Spinal cord (tissue), 10 donors: ENCODE results near the gene AFF3. TPM values are rescaled to one million over a fixed set of nuclear protein-coding genes. Genes with fewer than 3 reads are reported as not detected.

ENCODE experiments used
- DNase-seq, 6 donors: peaks; one replicate each; pipeline versions ENCODE4 v3.0.0 to v3.0.0-alpha.2; 2013 to 2015; ENCODE audit warnings: low spot score in 6 of 6, low read depth in 4 of 6
- H3K27ac ChIP-seq: one replicate; pipeline ENCODE4 v1.5.1; 2013; ENCODE audit warnings: low read depth, low read length, control low read depth
- H3K27me3 ChIP-seq: one replicate; pipeline ENCODE4 v1.6.1; 2013; ENCODE audit warnings: low read length; ENCODE audit not compliant: control insufficient read depth, insufficient read depth
- H3K36me3 ChIP-seq: one replicate; pipeline ENCODE4 v1.6.1; 2013; ENCODE audit warnings: low read length; ENCODE audit not compliant: control insufficient read depth, insufficient read depth
- H3K4me1 ChIP-seq: one replicate; pipeline ENCODE4 v1.6.1; 2013; ENCODE audit warnings: low read length; ENCODE audit not compliant: control insufficient read depth, insufficient read depth
- H3K4me3 ChIP-seq: one replicate; pipeline ENCODE4 v1.5.1; 2013; ENCODE audit warnings: low read depth, low read length, control low read depth
- H3K9me3 ChIP-seq: one replicate; pipeline ENCODE4 v1.6.1; 2013; ENCODE audit warnings: low read length; ENCODE audit not compliant: control insufficient read depth, insufficient read depth
- WGBS: methylation state at CpG from one replicate; pipeline ENCODE4 v1.1.5; 2013; ENCODE audit warnings: missing lambda C conversion rate; ENCODE audit not compliant: insufficient coverage; 5-methylcytosine and 5-hydroxymethylcytosine counted together
- polyA plus RNA-seq, 2 donors: library from polyadenylated mRNA; unstranded; fragments of 120-200 nt; gene quantifications; one replicate each; pipeline ENCODE4 v1.2.1, GENCODE V29; 2013; ENCODE audit not compliant: insufficient read length in 2 of 2
- total RNA-seq, 2 donors: library from RNA; depleted of rRNA in 1 of 2; stranded (reverse); fragments of 120-200 nt in 1 of 2; fragments of >200 nt in 1 of 2; gene quantifications; one replicate each; pipeline versions ENCODE4 v1.2.3 to v1.2.4, GENCODE V29; 2013 to 2014
- donor health status: healthy.

AFF3 gene
- total and polyA plus RNA-seq, 4 donors: 31.5 to 44.6 (median 42.4) TPM

- no CpG with 5 or more reads among the region's 5 CpGs for WGBS
- Histone ChIP-seq H3K9me3 (no peaks in the 10 kb centered on the region), H3K4me1 (peaks cover 14% of the 10 kb centered on the region)
Measured at GRCh38 chr2:99899058-99899855, 243.1 kb downstream of the AFF3 start.

DNA sequence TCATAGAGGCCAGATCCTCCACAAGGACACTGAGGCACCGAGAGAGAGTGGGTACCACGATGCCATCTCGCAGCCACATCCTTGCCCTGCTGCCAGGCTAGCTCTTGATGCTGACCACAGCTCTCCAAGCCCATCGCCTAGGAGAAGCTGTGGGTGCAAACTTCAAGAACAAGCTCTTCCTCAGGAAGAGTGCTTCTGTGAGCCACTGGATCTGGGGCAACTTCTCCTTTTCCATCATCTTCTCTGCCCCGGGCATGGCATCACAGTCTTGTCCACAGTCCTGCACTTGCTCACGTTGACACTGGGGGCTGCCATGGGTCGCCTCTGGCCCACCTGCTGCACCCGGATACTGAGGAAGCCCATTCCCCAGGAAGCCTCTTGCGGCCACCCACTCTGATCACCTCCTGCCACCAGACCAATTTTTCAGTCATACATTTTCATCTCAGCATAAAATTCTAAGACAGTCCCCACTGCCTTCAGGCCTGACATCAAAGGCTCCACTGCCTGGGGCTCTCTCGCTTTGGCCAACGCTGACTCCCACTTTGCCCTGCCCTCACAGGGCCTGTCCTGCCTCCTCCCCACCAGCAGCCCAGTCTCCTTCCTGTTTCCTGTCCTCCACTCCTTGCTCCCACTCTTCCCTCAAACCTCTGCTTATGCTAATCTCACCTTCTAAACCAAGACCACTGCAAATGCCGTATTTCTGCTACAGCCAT, 243.9 kb downstream of the AFF3 start:
- no peaks in the 10 kb centered on the region for H3K27me3 ChIP-seq
- H3K4me1 ChIP-seq: peaks cover 14% of the 10 kb centered on the region
- no peaks in the 10 kb centered on the region for H3K36me3 ChIP-seq
- 97% methylated on average over 10 of the region's 12 CpGs for WGBS
- H3K27ac ChIP-seq: no peak overlapping the region
- no peaks in the 10 kb centered on the region for H3K9me3 ChIP-seq
- DNase-seq: no peak
- no peak overlapping the region for H3K4me3 ChIP-seq

More at GRCh38 chr2:99899058-99899855, 243.1 kb downstream of the AFF3 start:
- Histone ChIP-seq H3K36me3 (no peaks in the 10 kb centered on the region), H3K27me3 (no peaks in the 10 kb centered on the region), H3K4me3 (no peak overlapping the region), H3K27ac (peak overlapping the region; percentile 41)
- DNase-seq: no peak

- H3K4me3 ChIP-seq: no peak overlapping the region
- no peaks in the 10 kb centered on the region for H3K9me3 ChIP-seq
- H3K27me3 ChIP-seq: no peaks in the 10 kb centered on the region
- no peak for DNase-seq
- H3K4me1 ChIP-seq: peaks cover 12% of the 10 kb centered on the region
- WGBS: 76% methylated on average over 7 of the region's 7 CpGs
- H3K36me3 ChIP-seq: peaks cover 4% of the 10 kb centered on the region
- no peak overlapping the region for H3K27ac ChIP-seq
Measured at GRCh38 chr2:99891428-99891780, 251.0 kb downstream of the AFF3 start.

GRCh38 chr2:99890568-99891427, 251.6 kb downstream of the AFF3 start:
- H3K36me3 ChIP-seq: peaks cover 4% of the 10 kb centered on the region
- peaks cover 12% of the 10 kb centered on the region for H3K4me1 ChIP-seq
- no peak overlapping the region for H3K4me3 ChIP-seq
- H3K9me3 ChIP-seq: no peaks in the 10 kb centered on the region
- WGBS: 70% methylated on average over 6 of the region's 10 CpGs
- no peak overlapping the region for H3K27ac ChIP-seq
- DNase-seq: no peak
- H3K27me3 ChIP-seq: no peaks in the 10 kb centered on the region

- WGBS: 66% methylated on average over 2 of the region's 5 CpGs
- Histone ChIP-seq H3K36me3 (peaks cover 4% of the 10 kb centered on the region), H3K27ac (no peak overlapping the region), H3K27me3 (no peaks in the 10 kb centered on the region), H3K4me1 (peaks cover 12% of the 10 kb centered on the region), H3K9me3 (no peaks in the 10 kb centered on the region), H3K4me3 (no peak overlapping the region)
- DNase-seq: no peak
Measured at GRCh38 chr2:99888617-99889016, 253.8 kb downstream of the AFF3 start.

DNA sequence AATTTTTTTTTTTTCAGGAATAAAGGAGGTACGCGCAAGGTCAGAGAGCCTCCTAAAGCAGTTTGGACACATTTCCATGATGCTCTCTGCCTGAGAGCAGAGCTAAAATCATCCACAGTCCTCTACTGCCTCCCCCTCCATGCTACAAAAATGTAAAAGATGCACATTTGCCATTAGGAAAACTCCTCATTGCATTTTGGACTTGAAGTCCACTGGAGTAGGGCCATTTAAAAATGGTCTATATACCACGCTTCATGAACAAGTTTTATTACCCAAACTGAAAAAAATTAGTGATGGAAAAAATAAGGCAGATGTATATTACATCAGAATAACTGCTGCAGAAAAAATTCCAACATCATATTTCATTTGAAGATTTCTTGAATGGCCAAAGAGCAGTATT, 256.0 kb downstream of the AFF3 start:
- Histone ChIP-seq H3K4me1 (peaks cover 22% of the 10 kb centered on the region), H3K9me3 (no peaks in the 10 kb centered on the region), H3K27me3 (no peaks in the 10 kb centered on the region), H3K27ac (no peak overlapping the region), H3K36me3 (peaks cover 4% of the 10 kb centered on the region), H3K4me3 (no peak overlapping the region)
- no peak for DNase-seq
- 100% methylated on average over 2 of the region's 3 CpGs for WGBS

GRCh38 chr2:99883358-99883757, 259.0 kb downstream of the AFF3 start:
- no peaks in the 10 kb centered on the region for H3K9me3 ChIP-seq
- H3K36me3 ChIP-seq: no peaks in the 10 kb centered on the region
- H3K4me1 ChIP-seq: peaks cover 19% of the 10 kb centered on the region
- no peak overlapping the region for H3K4me3 ChIP-seq
- WGBS: 32% methylated on average over 3 of the region's 4 CpGs
- DNase-seq: peak in 2 of 6 donors; percentile 53 to 77
- H3K27ac ChIP-seq: peak overlapping the region; percentile 26
- no peaks in the 10 kb centered on the region for H3K27me3 ChIP-seq

- DNase-seq: peak in 3 of 6 donors; percentile 65 to 94 (median 93)
- Histone ChIP-seq H3K27ac (peak overlapping the region; percentile 65), H3K9me3 (no peaks in the 10 kb centered on the region), H3K27me3 (no peaks in the 10 kb centered on the region), H3K4me1 (peaks cover 19% of the 10 kb centered on the region), H3K36me3 (no peaks in the 10 kb centered on the region), H3K4me3 (peak overlapping the region; percentile 3)
- 21% methylated on average over 2 of the region's 5 CpGs for WGBS
Measured at GRCh38 chr2:99881901-99882591, 260.3 kb downstream of the AFF3 start.

GRCh38 chr2:99880964-99881294, 261.5 kb downstream of the AFF3 start:
- Histone ChIP-seq H3K36me3 (no peaks in the 10 kb centered on the region), H3K27ac (peak overlapping the region; percentile 6), H3K4me1 (peaks cover 19% of the 10 kb centered on the region), H3K27me3 (no peaks in the 10 kb centered on the region), H3K9me3 (no peaks in the 10 kb centered on the region), H3K4me3 (no peak overlapping the region)
- DNase-seq: no peak
- WGBS: no CpG with 5 or more reads among the region's 3 CpGs
